ENCODE measurements around the gene PHF24. TPM values are rescaled to one million over a fixed set of nuclear protein-coding genes. Genes with fewer than 3 reads are reported as not detected.

Gene PHF24
- total RNA-seq, 1 experiment from 2014 or later = not detected

DNA sequence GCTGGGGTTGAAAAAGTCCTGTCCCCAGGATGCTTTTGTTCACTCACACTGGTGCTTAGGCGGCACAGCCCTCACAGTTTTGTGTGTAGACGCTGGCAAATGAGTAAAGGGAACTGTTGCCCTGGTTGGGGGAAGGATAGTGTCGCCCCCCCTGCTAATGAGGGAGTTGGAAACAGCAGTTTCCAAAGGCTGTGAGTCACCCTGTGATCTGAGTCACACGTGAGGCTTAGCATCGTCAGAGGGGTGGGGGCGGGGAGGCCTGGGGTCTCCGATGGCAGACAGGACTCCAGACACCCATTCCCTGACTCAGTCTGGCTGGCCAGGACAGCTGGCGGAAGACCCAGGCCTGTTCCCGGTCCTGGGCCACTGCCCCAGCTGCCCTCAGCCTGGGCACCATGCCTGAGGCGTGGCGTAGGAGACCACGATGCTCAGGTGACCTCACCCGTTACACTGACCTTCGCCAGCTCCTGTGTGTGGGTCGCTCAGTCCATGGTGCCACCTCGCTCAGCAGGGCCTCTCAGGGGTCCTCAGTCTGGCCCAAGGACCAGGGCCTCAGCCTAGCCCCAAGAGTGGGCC lies 34.4 kb downstream of the PHF24 start:
- ChIA-PET CTCF (no interaction called here), POLR2A (ENCODE audit: unreplicated experiment) (no interaction called here)
- H3K36me3 ChIP-seq (ENCODE audit: low read depth) = no peaks in the 10 kb centered on the region
- H3F3A ChIP-seq (ENCODE audit: insufficient read depth, low read depth) = peaks cover 4% of the 10 kb centered on the region; the same call in 1 of the 2 replicates
- intact Hi-C loops (cut with micrococcal nuclease; ENCODE audit: unreplicated experiment) = no loop called here
- DNase-seq = no peak
- no peaks in the 10 kb centered on the region for H3K9me3 ChIP-seq (ENCODE audit: insufficient read depth, low read depth)
- H2AFZ ChIP-seq = no peak overlapping the region
- TF ChIP-seq, protein P1, sequence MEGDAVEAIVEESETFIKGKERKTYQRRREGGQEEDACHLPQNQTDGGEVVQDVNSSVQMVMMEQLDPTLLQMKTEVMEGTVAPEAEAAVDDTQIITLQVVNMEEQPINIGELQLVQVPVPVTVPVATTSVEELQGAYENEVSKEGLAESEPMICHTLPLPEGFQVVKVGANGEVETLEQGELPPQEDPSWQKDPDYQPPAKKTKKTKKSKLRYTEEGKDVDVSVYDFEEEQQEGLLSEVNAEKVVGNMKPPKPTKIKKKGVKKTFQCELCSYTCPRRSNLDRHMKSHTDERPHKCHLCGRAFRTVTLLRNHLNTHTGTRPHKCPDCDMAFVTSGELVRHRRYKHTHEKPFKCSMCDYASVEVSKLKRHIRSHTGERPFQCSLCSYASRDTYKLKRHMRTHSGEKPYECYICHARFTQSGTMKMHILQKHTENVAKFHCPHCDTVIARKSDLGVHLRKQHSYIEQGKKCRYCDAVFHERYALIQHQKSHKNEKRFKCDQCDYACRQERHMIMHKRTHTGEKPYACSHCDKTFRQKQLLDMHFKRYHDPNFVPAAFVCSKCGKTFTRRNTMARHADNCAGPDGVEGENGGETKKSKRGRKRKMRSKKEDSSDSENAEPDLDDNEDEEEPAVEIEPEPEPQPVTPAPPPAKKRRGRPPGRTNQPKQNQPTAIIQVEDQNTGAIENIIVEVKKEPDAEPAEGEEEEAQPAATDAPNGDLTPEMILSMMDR (conservative IDR thresholded peaks at IDR 0.05) = no peak
- no peak for TF ChIP-seq EZH2 (IDR thresholded peaks at IDR 0.05; ENCODE audit: low read depth)
- H3K4me3 ChIP-seq = no peak overlapping the region
- H3K4me2 ChIP-seq = no peak overlapping the region
- H3K79me2 ChIP-seq (ENCODE audit: low read depth) = no peaks in the 10 kb centered on the region
- H3K27ac ChIP-seq = no peak overlapping the region
- H3K9me2 ChIP-seq (ENCODE audit: insufficient read depth) = no peaks in the 10 kb centered on the region
- H3K27me3 ChIP-seq (ENCODE audit: insufficient read depth, low read depth) = no peaks in the 10 kb centered on the region
- H4K20me1 ChIP-seq (ENCODE audit: insufficient read depth) = no peaks in the 10 kb centered on the region
- BruUV-seq (replicated peaks) = no TSS peak
- peaks cover 17% of the 10 kb centered on the region; the same call in 1 of the 2 replicates for H3K4me1 ChIP-seq (replicated peaks; ENCODE audit: insufficient read depth)

DNA sequence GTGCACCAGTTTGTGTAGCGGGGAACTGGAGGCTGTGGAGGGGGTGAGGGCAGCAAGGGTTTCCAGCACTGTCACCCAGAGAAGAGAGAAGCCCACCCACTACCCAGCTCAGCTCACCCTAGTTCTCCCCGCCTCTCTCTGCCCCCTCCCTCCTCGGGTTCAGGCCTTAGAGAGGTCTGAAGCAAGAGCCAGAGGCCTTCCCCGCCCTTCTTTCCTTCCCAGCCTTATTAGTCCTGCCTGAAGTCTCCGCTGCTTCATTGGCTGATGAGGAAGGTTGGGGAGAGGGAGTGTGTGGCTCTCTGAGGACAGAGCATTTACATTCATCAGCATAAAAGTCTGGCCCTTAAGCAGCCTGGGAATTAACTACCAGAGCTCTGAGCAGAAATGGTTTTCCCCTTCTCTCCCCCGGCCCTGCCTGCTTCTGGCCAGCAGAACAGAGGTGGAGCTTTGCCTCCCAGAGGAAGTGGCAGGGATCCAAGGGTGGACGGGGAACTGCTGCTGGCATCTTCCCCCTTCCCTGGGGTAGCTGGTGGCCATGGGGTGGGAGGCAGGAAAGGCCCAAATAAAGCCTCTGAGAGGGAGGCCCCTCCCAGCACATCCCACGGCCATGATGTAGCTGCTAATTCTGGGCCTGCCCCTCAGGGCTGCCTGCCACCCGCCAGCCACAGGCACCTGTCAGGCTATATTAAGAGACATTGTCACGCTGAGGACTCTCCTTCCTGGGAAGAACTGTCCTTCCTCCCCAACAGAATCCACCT lies 35.6 kb downstream of the PHF24 start:
- peaks cover 17% of the 10 kb centered on the region; the same call in 1 of the 2 replicates for H3K4me1 ChIP-seq (replicated peaks; ENCODE audit: insufficient read depth)
- no peaks in the 10 kb centered on the region for H3K36me3 ChIP-seq (ENCODE audit: low read depth)
- no peaks in the 10 kb centered on the region for H3K9me3 ChIP-seq (ENCODE audit: insufficient read depth, low read depth)
- no peak for DNase-seq
- H3F3A ChIP-seq (ENCODE audit: insufficient read depth, low read depth) = peaks cover 4% of the 10 kb centered on the region; the same call in 1 of the 2 replicates
- intact Hi-C loops (cut with micrococcal nuclease; ENCODE audit: unreplicated experiment) = loop anchor here (2.0 kb wide), 1 partner anchor 95 kb away; no protein-coding TSS in a partner anchor
- H3K79me2 ChIP-seq (ENCODE audit: low read depth) = no peaks in the 10 kb centered on the region
- H3K4me3 ChIP-seq = no peak overlapping the region
- BruUV-seq (replicated peaks) = no TSS peak
- H3K27ac ChIP-seq = no peak overlapping the region
- TF ChIP-seq, protein P1 (conservative IDR thresholded peaks at IDR 0.05) = no peak
- TF ChIP-seq EZH2 (IDR thresholded peaks at IDR 0.05; ENCODE audit: low read depth) = no peak
- H4K20me1 ChIP-seq (ENCODE audit: insufficient read depth) = no peaks in the 10 kb centered on the region
- no peak overlapping the region for H3K4me2 ChIP-seq
- no peaks in the 10 kb centered on the region for H3K9me2 ChIP-seq (ENCODE audit: insufficient read depth)
- no peak overlapping the region for H2AFZ ChIP-seq
- POLR2A ChIA-PET (ENCODE audit: unreplicated experiment) = no interaction called here
- CTCF ChIA-PET = interaction anchor here (0.6 to 1.2 kb wide), 3 partner anchors 9 to 559 kb away, joined by 3 to 4 read pairs (median 3); no protein-coding TSS in a partner anchor
- no peaks in the 10 kb centered on the region for H3K27me3 ChIP-seq (ENCODE audit: insufficient read depth, low read depth)

DNA sequence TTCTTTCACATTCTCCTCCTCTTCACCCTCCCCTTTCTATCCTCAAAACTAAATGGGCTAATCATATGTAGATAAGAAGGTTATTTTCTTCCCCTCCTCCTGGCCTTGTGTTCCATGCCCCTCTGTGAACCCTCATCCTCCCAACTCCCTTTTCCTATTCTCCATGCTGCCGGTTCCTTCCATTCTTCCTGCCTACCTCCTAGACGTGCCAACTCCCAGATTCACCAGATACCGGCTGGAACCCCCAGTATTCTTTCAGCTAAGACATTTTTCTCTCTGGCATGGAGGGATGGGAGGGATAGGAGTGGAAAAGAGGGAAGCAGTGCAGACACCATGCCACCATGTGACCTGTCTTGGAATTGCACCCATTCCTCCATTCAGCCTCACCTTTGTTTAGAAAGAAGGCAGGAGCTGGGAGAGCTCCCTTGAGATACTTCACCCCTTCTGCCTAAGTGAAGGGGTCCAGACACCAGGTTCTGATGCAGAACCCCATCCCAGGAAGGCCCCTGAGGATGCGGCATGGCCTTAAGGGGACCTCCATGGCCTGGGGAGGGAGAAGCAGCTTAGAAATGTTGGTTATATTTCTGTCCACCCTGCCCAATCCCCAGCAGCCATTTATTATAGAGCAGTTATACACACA lies 36.3 kb downstream of the PHF24 start:
- Histone ChIP-seq H3K4me3 (no peak overlapping the region), H3K9me3 (ENCODE audit: insufficient read depth, low read depth) (no peaks in the 10 kb centered on the region), H3K4me1 (replicated peaks; ENCODE audit: insufficient read depth) (peaks cover 17% of the 10 kb centered on the region; the same call in 1 of the 2 replicates), H2AFZ (no peak overlapping the region), H3K36me3 (ENCODE audit: low read depth) (no peaks in the 10 kb centered on the region), H3K27me3 (ENCODE audit: insufficient read depth, low read depth) (no peaks in the 10 kb centered on the region), H3K4me2 (no peak overlapping the region), H3K9me2 (ENCODE audit: insufficient read depth) (no peaks in the 10 kb centered on the region), H3K79me2 (ENCODE audit: low read depth) (no peaks in the 10 kb centered on the region), H3F3A (ENCODE audit: insufficient read depth, low read depth) (peaks cover 4% of the 10 kb centered on the region; the same call in 1 of the 2 replicates), H4K20me1 (ENCODE audit: insufficient read depth) (no peaks in the 10 kb centered on the region), H3K27ac (no peak overlapping the region)
- POLR2A ChIA-PET (ENCODE audit: unreplicated experiment) = interaction anchor here (0.6 kb wide), 1 partner anchor 33 kb away, joined by 14 read pairs; no protein-coding TSS in a partner anchor
- intact Hi-C loops (cut with micrococcal nuclease; ENCODE audit: unreplicated experiment) = loop anchor here (2.0 kb wide), 1 partner anchor 96 kb away; no protein-coding TSS in a partner anchor
- no TSS peak for BruUV-seq (replicated peaks)
- CTCF ChIA-PET = interaction anchor here (0.8 to 1.2 kb wide), 3 partner anchors 9 to 558 kb away, joined by 3 to 4 read pairs (median 3); partner anchors contain the start of gene ATOSB
- peak in 1 of 2 experiments; percentile 22 for DNase-seq
- TF ChIP-seq, protein P1 (conservative IDR thresholded peaks at IDR 0.05) = peak; percentile 67
- TF ChIP-seq EZH2 (IDR thresholded peaks at IDR 0.05; ENCODE audit: low read depth) = no peak

Measured in PC-9 (cell line).